A673 (cell line): ENCODE data around the gene IRS1. TPM values are rescaled to one million over a fixed set of nuclear protein-coding genes. Genes with fewer than 3 reads are reported as not detected.

Experiments used
- BruUV-seq: library from RNA; stranded (reverse); fragments of 400-500 nt; replicated peaks from 2 replicates; lab custom pipeline; 2021; lab: Mats Ljungman, UMichigan
- CTCF ChIA-PET: fragments of 300-600 bp; sonication (Branson Sonifier 250); formaldehyde crosslinking; loops from one replicate; lab custom pipeline; 2022; ENCODE audit warnings: antibody characterized with exemption; lab: Charles Lee
- POLR2A ChIA-PET: fragments of 300-600 bp; sonication (Branson Sonifier 250); formaldehyde crosslinking; loops from one replicate; lab custom pipeline; 2022; ENCODE audit warnings: antibody characterized with exemption; ENCODE audit not compliant: low non-redundant PET; lab: Charles Lee
- DNase-seq: peaks from one replicate; pipeline ENCODE4 v3.0.0-alpha.2; 2015; ENCODE audit warnings: low spot score
- H3K27ac ChIP-seq: fragments of 200-600 bp; sonication (generic); 2 replicates; pipeline ENCODE4 v1.5.1; 2016; ENCODE audit warnings: mixed run types, low read depth, mild to moderate bottlenecking, mixed read lengths, antibody characterized with exemption, low read length; ENCODE audit not compliant: poor library complexity, severe bottlenecking
- H3K27me3 ChIP-seq: fragments of 200-600 bp; sonication (generic); replicated peaks from 2 replicates; pipeline ENCODE4 v1.6.1; 2017; ENCODE audit warnings: mixed run types, low read depth, mild to moderate bottlenecking, mixed read lengths, antibody characterized with exemption, low read length; ENCODE audit not compliant: insufficient read depth, poor library complexity
- H3K36me3 ChIP-seq: fragments of 200-600 bp; sonication (generic); 2 replicates; pipeline ENCODE4 v1.6.1; 2016; ENCODE audit warnings: mixed run types, mild to moderate bottlenecking, mixed read lengths, antibody characterized with exemption, low read length; ENCODE audit not compliant: insufficient read depth, poor library complexity, severe bottlenecking
- H3K4me1 ChIP-seq: fragments of 200-600 bp; sonication (generic); 2 replicates; pipeline ENCODE4 v1.6.1; 2017; ENCODE audit warnings: mixed run types, mild to moderate bottlenecking, mixed read lengths, antibody characterized with exemption, low read length; ENCODE audit not compliant: insufficient read depth, poor library complexity, severe bottlenecking
- H3K4me3 ChIP-seq: fragments of 200-600 bp; sonication (generic); 2 replicates; pipeline ENCODE4 v1.5.1; 2016; ENCODE audit warnings: low read depth, mixed run types, mild to moderate bottlenecking, mixed read lengths, low read length; ENCODE audit not compliant: poor library complexity, severe bottlenecking
- H3K9me3 ChIP-seq: fragments of 200-600 bp; sonication (generic); 2 replicates; pipeline ENCODE4 v1.6.1; 2016; ENCODE audit warnings: mixed run types, low read depth, mild to moderate bottlenecking, mixed read lengths, antibody characterized with exemption, low read length; ENCODE audit not compliant: poor library complexity, severe bottlenecking
- EZH2 ChIP-seq: fragments of 200-600 bp; sonication (generic); IDR thresholded peaks from 2 replicates; pipeline ENCODE4 v1.6.1; 2017; ENCODE audit warnings: borderline replicate concordance, low read depth, mild to moderate bottlenecking, mixed read lengths, antibody characterized with exemption, low read length; ENCODE audit not compliant: poor library complexity, severe bottlenecking
- intact Hi-C: fragments of 100-400 bp; cut with micrococcal nuclease; formaldehyde crosslinking; loops from one replicate; pipeline ENCODE4 v1.10.0; 2022; ENCODE audit not compliant: unreplicated experiment
- total RNA-seq: library from RNA; stranded (reverse); gene quantifications from 2 replicates; pipeline ENCODE4 v1.2.3, GENCODE V29; 2021
- TF ChIP-seq, protein P1 (sequence below): fragments of 300-800, 200-600 bp; sonication (generic); conservative IDR thresholded peaks from 2 replicates; pipeline ENCODE4 v1.5.1; 2017; ENCODE audit warnings: low read depth, mild to moderate bottlenecking, antibody characterized with exemption, low read length, moderate library complexity, mixed read lengths

IRS1 gene
- total RNA-seq, 1 experiment from 2014 or later: 29.3 TPM

DNA sequence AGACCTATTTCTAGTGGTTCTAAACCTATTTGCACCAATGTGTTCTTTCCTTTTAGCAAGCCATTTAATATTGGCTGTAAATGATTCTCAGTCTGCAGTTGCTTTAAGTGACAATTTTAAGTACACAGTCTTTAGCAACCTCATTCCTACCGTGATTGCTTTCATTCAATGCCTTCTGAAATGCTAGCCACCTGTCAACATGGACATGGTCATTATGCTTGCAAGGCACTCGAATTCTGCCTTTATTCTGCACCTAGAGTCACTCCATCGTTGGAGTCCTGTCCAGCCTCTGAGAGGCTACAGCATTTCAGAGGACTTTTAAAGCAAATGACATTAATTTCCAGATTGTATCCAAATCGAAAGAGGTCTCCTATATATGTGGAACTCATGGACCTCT is 115.1 kb downstream of the IRS1 start:
- H3K9me3 ChIP-seq: no peaks in the 10 kb centered on the region
- intact Hi-C loops: no loop called here
- TF ChIP-seq EZH2: no peak
- TF ChIP-seq, protein P1, sequence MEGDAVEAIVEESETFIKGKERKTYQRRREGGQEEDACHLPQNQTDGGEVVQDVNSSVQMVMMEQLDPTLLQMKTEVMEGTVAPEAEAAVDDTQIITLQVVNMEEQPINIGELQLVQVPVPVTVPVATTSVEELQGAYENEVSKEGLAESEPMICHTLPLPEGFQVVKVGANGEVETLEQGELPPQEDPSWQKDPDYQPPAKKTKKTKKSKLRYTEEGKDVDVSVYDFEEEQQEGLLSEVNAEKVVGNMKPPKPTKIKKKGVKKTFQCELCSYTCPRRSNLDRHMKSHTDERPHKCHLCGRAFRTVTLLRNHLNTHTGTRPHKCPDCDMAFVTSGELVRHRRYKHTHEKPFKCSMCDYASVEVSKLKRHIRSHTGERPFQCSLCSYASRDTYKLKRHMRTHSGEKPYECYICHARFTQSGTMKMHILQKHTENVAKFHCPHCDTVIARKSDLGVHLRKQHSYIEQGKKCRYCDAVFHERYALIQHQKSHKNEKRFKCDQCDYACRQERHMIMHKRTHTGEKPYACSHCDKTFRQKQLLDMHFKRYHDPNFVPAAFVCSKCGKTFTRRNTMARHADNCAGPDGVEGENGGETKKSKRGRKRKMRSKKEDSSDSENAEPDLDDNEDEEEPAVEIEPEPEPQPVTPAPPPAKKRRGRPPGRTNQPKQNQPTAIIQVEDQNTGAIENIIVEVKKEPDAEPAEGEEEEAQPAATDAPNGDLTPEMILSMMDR: no peak
- no TSS peak for BruUV-seq
- H3K27ac ChIP-seq: no peak overlapping the region
- no peak overlapping the region for H3K4me3 ChIP-seq
- H3K27me3 ChIP-seq: no peaks in the 10 kb centered on the region
- POLR2A ChIA-PET: no interaction called here
- CTCF ChIA-PET: no interaction called here
- no peak for DNase-seq
- H3K36me3 ChIP-seq: no peaks in the 10 kb centered on the region
- H3K4me1 ChIP-seq: peaks cover 7% of the 10 kb centered on the region

DNA sequence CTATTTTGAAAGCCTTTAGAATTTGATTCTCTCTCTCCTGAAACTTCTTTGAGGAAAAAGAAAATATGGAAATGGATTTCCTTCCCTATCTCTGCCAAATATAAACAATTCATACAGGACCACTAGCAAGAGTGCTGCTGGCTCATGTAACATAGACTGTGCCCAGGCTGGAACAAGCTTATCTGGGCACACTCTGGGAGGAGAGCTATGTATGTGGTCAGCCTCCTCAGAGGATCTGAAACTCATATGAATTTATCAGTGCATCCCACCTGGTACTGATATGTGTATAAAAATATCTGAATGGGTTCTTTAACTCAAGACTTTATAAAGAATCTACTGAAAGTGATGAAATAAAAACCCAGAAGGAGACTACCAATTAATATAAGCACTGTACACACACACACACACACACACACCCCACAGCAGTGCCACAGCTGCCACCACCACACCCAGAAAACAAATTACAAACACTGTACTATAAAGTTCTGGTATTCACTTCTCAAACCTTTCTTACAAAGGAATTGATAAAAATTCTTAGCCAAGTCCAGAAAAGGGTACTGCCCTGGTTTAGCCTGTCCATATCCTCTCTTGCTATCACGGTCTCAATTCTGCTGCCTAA is 115.6 kb downstream of the IRS1 start:
- ChIA-PET POLR2A (no interaction called here), CTCF (no interaction called here)
- no peak overlapping the region for H3K27ac ChIP-seq

DNA sequence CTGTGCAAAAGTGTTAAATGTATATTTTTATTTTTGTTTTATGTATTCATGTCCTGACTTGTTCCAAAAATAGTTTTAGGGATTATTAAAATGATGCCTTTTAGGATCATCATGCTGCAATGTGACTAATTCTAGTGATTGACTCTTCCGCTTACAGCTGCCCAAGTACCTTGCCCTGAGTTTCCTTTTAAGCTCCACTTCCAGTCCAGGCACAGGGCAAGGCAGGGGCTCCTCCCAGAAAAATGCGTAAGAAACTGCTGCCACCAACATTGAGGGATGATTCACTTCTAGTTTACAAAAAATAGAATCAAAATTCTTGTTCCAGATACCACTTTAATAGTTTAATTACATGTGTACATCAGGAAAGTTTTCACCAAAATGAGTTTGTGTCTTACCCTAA is 116.4 kb downstream of the IRS1 start:
- H3K36me3 ChIP-seq: no peaks in the 10 kb centered on the region
- H3K9me3 ChIP-seq: no peaks in the 10 kb centered on the region
- POLR2A ChIA-PET: no interaction called here
- TF ChIP-seq, protein P1: no peak
- TF ChIP-seq EZH2: no peak
- BruUV-seq: no TSS peak
- intact Hi-C loops: no loop called here
- no peaks in the 10 kb centered on the region for H3K27me3 ChIP-seq
- peaks cover 7% of the 10 kb centered on the region for H3K4me1 ChIP-seq
- no peak for DNase-seq
- CTCF ChIA-PET: no interaction called here
- no peak overlapping the region for H3K27ac ChIP-seq
- H3K4me3 ChIP-seq: no peak overlapping the region

More for the DNA sequence above, 115.6 kb downstream of the IRS1 start:
- Histone ChIP-seq H3K27me3 (no peaks in the 10 kb centered on the region), H3K4me3 (no peak overlapping the region), H3K9me3 (no peaks in the 10 kb centered on the region), H3K4me1 (peaks cover 7% of the 10 kb centered on the region), H3K36me3 (no peaks in the 10 kb centered on the region)
- TF ChIP-seq EZH2: no peak
- TF ChIP-seq, protein P1: no peak
- no peak for DNase-seq
- no TSS peak for BruUV-seq
- intact Hi-C loops: no loop called here

Other genes with a start within 250 kb of the IRS1 start
- gene RHBDD1, start 36.2 kb upstream of the IRS1 start, total RNA-seq: 28.0 and 35.4 TPM in 2 replicates